GDM1 (cell line): ENCODE measurements around the gene GGT7.
"Not testable (repeated sequence)": the region's sequence is repeated elsewhere in the genome, so short reads cannot be mapped to it uniquely, and the experiment has no call there.

Source experiments
- DNase-seq: peaks from one replicate; lab custom pipeline; 2025; lab: John Stamatoyannopoulos, UW

GGT7 gene

DNA sequence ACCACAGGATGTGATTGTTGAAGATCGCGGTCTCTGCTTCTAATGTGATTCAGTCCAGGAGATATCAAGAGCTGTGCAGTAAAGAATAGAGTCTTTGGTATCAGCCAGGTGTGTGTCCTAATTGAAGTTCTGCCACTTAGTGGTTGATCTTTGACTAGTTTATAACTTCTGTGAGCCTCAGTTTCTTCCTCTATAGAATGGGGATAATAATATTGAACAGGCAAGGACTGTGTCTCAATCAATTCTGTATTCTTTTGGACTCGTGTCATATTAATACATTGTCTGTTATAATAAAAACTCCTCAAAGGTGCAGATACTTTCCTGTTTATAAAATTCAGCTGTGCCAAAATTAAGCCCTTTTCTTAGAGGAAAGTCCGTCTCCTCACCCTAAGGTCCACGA is 24.1 kb downstream of the GGT7 start:
- no peak for DNase-seq

DNA sequence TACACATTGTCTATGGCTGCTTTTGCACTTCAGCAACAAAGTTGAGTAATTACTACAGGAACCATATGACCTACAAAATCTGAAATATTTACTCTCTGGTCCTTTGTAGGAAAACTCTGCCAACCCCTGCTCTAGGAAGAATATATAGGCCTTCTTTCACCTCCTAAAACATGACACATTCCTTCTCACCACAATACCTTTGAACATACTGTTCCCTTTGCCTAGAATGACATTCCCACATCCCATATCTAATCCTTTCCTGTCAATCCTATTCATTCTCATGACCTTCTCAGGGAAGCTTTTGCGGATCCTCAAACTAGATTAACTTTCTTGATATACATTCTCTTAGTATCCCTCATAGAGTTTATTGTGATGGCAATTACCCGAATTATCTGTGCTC is 29.2 kb downstream of the GGT7 start:
- DNase-seq, result no peak

DNA sequence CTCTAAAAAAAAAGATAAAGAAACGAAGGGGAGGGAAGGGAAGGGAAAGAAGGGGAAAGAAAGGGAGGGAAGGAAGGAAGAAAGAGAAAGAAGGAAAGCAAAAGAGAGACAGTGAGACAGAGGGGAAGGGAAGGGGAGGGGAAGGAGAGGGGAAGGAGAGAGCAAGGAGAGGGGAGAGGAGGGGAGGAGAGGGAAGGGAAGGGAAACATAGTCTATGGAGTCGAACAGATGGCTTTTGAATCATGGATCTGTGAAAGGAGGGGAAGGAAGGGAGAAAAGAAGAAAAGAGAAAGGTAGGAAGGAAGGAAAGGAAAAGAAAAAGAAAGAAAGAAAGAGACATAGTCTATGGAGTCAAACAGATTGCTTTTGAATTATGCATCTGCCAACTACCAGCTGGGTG is 30.5 kb downstream of the GGT7 start:
- DNase-seq, result no peak

DNA sequence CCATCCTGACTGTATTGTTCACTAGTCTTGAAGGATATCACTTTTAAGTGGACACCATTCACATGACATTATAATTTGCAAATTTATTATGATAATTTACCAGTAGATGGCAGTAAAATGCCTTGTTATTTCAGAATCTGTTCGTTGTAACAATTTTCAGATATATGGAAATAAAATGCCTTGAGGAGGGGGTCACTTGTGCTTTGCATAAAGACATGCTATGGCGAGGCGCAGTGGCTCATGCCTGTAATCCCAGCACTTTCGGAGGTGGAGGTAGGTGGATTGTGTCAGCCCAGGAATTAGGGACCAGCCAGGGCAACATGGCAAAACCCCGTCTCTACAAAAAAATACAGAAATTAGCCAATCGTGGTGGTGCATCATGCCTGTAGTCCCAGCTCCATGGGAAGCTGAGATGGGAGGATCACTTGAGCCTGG is 38.2 kb downstream of the GGT7 start:
- no peak for DNase-seq

DNA sequence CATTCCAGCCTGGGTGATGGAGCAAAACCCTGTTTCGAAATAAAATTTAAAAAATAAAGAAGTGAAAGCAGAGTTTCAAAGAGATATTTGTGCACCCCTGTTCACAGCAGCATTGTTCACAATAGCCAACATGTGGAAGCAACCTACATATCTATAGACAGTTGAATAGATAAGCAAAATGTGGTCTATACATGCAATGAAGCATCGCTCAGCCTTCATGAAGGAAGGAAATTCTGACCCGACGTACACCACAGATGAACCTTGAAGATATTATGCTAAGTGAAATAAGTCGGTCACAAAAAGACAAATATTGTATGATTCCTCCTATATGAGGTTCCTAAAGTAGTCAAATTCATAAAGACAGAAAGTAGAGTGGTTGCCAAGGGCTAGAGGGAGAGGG is 40.7 kb downstream of the GGT7 start:
- peak; percentile 2 for DNase-seq

DNA sequence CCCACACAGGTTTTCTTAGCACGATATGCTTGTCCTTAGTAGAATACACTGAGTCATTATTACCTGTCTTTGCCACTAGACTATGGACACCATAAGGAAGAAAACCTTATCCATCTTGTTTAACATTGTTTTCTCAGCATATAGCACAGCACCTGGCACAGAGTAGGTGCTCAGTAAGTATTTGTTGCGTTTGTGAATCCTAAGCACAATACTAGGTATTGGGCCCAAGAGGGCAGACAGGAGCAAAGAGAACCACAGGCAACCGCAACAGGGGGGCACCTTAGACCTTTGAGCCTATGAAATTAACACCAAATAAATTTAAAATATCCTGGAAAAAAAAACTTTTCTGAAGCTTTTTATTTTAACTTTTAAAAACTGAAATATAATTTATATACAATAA is 43.5 kb downstream of the GGT7 start:
- DNase-seq, result no peak

DNA sequence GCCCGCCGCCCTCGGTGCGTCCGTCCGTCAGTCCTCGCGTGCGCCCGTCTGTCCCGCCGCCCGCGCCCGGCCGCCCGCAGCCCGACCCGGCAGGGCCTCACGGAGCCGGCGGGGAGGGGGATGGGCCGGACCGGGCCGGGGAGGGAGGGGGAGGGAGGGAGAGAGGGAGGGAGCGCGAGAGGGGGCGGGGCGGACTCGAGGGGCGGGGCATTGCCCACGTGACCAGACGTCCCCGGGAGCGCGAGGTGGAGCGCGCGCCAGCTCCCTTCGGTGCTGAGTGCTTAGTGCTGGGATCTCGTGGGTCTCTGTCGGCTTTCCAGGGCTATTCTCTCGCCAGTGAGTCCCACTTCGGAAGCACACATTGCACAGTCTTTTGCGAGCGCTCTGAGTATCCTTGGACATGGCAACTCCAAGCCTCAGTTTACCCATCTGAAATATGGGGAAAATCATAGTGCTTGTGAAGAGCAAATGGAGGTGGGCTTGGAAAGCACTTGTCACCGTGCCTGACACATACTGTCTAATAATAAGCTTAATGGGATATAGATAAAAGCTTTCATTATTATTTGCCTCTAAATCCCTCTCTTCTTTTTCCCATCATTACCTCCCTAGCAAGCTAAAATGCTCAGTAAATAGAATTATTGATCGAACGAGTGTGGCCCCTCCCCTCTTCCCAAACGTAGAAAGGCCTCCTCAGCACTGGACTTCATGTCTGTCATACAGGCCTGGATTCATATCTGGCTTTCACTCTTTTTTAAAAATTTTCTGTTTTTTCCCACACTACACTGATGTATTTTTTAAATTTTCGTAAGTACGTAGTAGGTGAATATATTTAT is 46.9 kb downstream of the GGT7 start, which contains the start of gene NCOA6:
TSS of gene NCOA6 (minus strand) at position 122 of the 833 bp plus-strand sequence. CDS start 43,296 bp downstream, outside the sequence.
- DNase-seq, result peak; percentile 75

DNA sequence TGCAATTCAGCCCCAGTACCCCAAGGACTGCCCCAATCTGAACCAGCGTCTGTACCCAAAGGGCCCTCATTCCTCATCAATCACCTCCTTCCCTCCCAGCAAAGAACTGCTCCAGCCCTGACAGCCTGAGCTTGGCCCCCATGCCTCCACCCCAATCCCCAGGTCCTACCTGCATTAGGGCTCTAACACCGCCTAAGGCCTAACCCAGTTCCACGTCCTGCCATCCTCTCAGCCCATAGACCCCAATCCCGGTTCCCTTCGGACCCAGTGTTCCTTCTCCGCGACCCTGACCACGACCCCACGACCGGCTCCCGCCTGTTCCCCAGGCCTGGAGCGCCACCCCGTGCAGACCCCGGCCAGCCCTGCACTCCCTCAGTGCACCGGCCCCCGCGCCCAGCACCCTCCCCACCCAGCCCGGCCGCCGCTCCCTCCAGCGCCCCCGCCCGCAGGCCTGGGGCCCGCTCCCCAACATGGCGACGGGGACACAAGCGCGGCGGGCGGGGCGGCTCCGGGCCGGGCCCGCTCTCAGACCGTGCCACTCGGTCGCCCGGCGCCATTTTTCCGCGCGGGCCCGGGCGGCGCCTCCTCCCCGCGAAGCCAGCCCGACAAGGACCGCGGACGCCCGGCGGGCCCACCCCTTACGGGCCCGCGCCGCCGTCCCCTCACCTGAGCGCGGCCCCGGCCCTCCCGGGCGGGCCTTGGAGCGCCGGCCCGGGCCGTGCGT is 47.7 kb downstream of the GGT7 start:
- peak; percentile 44 for DNase-seq

DNA sequence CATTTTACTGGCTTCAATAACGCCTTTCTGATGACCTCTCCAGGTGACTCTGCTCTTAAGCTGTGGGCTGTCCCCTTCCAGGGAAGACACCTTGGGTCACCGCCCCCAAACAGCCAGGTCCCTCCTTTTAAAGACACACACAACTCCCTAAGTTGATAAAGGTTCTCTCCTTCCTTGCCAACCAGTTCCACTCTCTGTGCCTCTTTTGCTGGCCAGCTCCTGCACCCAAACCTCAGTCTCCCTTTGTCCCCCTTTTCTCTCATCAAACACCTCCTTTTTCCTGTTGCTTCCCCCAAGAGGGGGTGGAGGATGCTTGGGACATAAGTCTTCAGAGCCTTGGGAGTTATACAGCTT is 48.2 kb downstream of the GGT7 start:
- DNase-seq, result peak; percentile 44

DNA sequence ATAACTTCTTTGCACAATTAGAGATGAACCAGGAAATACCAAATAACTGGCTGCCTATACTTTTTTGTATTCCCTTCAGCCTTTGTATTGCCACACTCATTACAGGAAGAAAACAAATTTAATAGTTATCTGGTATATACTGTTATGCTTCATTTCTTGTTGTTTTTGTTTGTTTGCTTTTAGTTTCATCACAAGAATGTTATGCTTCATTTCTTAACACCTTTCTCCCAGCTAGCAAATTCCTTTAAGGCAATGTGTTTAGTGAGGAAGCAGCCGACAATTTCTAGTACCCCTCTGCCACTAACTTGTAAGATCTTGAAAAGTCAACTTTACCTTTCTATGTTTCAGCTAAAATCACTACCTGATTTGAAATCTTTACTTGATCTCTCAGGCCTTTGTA is 48.6 kb downstream of the GGT7 start:
- DNase-seq, result no peak

DNA sequence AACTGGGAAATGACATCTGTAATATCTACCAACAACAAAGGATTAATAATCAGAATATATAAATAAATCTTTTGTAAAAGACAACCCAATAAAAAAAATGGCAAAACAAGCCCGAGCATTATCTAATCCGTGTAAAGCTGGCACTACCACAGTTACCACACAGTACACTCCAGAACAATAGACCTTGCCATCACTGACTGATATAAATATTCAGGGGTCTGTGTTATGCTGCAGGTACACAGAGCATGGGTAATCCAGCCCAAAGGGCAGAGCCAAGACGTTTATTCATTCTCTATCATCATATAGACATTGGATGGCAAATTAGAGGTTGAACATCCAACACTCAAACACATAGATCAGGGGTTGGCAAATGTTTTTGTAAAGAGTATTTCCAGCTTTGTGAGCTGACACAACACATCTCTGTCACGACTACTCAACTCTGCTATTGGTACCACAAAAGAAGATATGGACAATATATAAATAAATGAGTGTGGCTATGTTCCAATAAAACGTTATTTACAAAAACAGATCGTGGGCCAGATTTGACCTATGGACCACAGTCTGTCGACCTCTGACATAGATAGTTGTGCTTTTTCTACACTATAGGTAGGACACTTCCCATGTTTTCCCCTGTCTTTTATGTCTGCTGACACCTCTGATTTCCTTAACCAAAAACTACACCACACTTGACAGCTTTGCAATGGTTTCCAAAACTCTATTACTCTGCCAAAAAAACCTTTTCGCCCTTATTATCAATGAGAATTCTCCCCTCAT is 51.7 kb downstream of the GGT7 start:
- DNase-seq, result no peak

DNA sequence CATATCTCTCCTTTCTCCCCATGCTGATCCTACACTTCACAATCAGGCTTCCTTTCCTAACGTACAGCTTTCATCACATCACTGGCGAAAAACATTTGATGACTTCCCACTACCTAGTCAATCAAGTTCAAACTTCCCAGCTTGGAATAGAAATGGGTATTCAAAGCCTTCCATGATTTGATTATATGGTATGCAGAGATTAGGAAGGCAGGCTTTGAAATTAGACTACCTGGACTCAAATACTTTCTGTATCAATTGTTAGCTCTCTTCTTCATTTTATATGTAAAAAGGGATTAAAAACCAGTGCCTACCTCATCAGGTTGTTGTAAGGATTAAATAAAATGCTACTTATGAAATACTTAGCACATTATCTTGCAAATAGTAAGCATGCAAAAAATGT is 54.9 kb downstream of the GGT7 start:
- DNase-seq, result no peak

DNA sequence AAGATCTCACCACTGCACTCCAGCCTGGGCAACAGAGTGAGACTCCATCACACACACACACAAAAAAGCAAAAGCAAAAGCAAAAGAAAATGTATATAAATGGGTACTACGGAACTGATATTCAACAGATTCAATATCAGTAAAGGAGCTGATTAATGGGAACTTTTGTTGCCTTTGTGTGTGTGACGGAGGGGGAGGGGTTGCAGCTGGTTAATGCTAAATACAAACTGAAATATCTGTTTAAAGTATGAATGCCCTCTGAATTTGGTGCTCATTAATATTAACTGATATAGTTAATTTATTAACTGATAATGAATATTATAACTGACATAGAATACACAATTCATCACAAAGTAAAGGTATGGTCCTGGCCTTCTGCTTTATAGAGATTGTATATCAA is 55.6 kb downstream of the GGT7 start:
- DNase-seq, result no peak

DNA sequence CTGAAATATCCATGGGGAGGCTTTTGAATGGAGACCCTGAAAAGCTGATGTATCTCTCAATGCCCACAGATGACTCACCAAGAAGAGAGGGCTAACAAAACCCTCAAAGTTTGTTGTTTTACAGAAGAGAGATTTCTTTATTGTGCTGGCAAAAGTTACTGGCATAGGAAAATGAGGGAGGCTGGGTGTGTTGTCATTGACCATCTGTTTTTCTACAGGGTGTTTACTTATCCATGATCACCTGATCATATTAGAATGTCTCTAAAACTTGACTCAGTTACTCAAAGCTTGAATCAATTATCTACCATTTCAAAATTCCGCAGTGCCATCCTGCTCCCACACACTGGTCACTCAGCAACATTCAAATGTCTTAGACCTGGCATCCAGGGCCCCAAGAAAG is 57.0 kb downstream of the GGT7 start:
- no peak for DNase-seq

DNA sequence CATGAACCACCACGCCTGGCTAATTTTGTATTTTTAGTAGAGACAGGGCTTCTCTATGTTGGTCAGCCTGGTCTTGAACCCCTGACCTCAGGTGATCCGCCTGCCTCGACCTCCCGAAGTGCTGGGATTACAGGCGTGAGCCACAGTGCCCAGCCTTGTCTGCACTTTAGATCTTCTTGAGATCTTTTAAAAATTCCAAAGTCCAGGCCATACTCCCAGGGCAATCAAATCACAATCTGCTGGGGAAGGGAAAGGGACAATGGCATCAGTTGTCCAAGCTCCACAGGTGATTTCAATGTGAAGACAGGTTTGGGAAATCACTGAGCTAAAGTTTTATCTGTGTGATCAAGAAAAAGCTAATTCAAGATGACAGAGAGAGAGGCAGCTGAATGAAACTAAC is 64.1 kb downstream of the GGT7 start:
- DNase-seq, result no peak

DNA sequence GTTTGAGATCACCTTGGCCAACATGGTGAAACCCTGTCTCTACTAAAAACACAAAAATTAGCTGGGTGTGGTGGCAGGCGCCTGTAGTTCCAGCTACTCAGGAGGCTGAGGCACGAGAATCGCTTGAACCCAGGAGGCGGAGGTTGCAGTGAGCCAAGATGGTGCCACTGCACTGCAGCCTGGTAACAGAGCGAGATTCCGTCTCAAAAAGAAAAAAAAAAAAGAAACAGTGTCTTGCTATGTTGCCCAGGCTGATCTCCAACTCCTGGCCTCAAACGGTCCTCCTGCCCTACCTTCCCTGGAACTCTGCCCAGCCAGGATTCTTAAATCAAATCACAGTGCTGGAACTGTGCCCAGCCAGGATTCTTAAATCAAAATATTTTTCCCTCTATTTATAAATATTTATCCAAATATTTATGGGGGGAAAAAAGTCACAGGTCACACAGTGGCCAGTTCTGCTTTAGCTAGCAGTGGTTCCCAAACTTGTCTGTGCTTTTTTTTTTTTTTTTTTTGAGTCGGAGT is 64.7 kb downstream of the GGT7 start:
- DNase-seq, result not testable (repeated sequence)

DNA sequence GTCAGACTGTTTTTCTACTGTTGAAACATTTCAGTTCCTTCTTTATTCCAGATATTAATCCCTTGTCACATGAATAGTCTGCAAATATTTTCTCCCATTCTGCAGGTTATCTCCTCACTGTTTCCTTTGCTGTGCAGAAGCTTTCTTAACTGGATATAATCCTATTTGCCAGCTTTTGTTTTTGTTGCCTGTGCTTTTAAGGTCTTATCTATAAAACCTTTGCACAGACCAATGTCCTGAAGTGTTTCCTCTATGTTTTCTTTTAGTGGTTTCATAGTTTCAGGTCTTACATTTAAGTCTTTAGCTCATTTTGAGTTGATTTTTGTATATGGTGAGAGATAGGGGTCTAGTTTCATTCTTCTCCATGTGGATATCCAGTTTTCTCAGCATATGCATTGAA is 66.4 kb downstream of the GGT7 start:
- no peak for DNase-seq

DNA sequence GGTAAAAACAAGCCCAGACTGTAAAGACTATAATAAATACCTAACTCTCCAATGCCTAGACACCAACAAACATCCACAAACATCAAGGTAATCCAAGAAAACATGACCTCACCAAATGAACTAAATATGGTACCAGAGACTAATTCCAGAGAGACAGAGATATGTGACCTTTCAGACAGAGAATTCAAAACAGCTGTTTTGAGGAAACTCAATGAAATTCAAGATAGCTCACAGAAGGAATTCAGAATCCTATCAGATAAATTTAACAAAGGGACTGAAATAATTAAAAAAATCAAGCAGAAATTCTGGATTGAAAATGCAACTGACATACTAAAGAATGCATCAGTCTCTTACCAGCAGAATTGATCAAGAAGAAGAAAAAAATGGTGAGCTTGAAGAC is 73.8 kb downstream of the GGT7 start:
- DNase-seq, result no peak

DNA sequence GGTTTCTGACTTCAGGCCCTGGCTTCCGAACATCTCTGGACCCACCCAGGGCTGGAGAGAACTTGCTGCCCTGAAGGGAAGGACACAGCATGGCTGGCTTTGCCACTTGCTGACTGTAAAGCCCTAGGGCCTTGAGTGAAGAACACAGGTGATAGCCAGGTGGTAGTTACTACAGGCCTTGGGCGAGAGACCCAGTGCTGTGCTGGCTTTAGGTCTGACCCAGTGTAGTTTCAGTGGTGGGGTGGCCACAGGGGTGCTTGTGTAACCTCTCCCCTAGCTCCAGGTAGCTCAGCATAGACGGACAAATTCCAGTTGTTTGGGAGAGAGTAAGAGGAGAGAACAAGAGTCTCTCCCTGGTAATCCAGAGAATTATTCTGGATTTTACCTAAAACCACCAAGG is 74.3 kb downstream of the GGT7 start:
- DNase-seq, result no peak

DNA sequence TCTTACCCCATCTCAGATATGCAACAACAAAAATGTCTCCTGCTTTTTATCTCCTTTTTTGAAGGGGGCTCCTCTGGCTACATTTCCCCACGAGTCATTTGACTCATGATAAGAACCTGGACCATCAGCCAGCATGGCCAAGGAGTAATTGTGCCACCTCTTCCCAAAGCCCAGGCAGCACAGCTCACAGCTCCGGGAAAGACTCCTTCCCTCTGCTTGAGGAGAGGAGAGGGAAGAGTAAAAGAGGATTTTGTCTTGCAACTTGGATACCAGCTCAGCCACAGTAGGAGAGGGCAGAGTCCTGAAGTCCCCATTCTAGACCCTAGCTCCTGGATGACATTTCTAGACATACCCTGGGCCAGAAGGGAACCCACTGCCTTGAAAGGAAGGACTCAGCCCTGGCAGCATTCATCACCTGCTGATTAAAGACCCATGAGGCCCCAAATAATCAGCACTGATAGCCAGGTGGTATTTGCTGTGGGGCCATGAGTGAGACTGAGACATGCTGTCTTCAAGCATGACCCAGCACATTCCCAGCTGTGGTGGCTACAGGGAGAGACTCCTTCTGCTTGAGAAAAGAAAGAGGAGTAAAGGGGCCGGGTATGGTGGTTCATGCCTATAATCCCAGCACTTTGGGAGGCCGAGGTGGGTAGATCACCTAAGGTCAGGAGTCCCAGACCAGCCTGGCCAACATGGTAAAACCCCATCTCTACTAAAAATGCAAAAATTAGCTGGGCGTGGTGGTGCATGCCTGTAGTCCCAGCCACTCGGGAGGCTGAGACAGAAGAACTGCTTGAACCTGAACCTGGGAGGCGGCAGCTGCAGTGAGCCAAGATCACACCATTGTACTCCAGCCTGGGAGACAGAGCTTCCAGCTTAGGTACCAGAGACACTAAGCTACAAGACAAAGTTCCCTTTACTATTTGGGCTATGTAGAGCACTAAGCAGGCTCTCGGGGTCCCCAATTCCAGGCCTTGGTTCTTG is 75.4 kb downstream of the GGT7 start:
- DNase-seq, result no peak
